ENCODE data around the gene KLF13. TPM values are rescaled to one million over a fixed set of nuclear protein-coding genes. Genes with fewer than 3 reads are reported as not detected.

KLF13 gene
- total and polyA plus RNA-seq, 2 experiments from 2014 or later = 23.5 to 28.6 TPM

DNA sequence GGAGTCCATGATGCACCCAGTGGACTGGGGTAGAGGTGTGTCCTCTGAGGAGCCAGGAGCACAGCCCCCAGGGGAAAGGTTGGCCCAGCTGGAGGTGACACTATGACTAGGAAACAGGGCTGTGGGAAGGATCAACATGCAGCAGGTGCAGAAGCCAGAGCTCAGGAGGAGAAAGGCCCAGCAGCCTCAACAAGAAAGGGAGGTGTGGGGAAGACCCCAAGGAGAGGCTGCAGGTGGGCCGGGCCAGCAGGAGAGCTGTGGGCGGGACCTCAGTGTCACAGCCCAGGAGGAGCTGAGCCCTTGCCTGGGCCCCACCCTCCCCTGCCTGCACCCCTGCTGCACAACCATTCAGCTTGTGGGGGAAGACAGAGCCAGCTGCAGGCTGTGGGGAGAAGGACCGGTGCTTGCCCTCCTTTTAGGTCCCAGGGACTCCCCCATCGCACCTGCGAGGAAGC, 18.4 kb upstream of the KLF13 start:
- H3K79me2 ChIP-seq (replicated peaks; ENCODE audit: insufficient read depth) = no peaks in the 10 kb centered on the region
- peaks cover 61% of the 10 kb centered on the region for H3K4me1 Mint-ChIP-seq
- H3F3A ChIP-seq (replicated peaks; ENCODE audit: low read depth) = peaks cover 15% of the 10 kb centered on the region
- peaks cover 59% of the 10 kb centered on the region for H3K4me1 ChIP-seq (ENCODE audit: insufficient read depth)
- H3K36me3 ChIP-seq (ENCODE audit: insufficient read depth) = no peaks in the 10 kb centered on the region
- H3K27me3 Mint-ChIP-seq (ENCODE audit: insufficient read depth, low read depth, poor library complexity) = peaks cover 20% of the 10 kb centered on the region
- no peaks in the 10 kb centered on the region for H3K9me2 ChIP-seq (ENCODE audit: insufficient read depth)
- H3K4me3 ChIP-seq = no peak overlapping the region
- ATAC-seq (peak; percentile 9), DNase-seq (ENCODE audit: low spot score) (peak; percentile 44)
- no peak overlapping the region; the same call in 2 of the 3 replicates for H3K4me3 Mint-ChIP-seq
- 0 out of 2 replicates have a peak overlapping the region, but pooled peaks have one; percentile 40 for H3K27ac Mint-ChIP-seq
- H4K20me1 ChIP-seq (replicated peaks; ENCODE audit: insufficient read depth) = no peaks in the 10 kb centered on the region
- peak overlapping the region; percentile 74; the same call in 1 of the 2 replicates for H3K4me2 ChIP-seq
- H3K27ac ChIP-seq (ENCODE audit: low read depth) = peak overlapping the region; percentile 65
- peaks cover 3% of the 10 kb centered on the region; the same call in 1 of the 3 replicates for H3K9me3 Mint-ChIP-seq
- H3K27me3 ChIP-seq (ENCODE audit: insufficient read depth) = no peaks in the 10 kb centered on the region
- H2AFZ ChIP-seq = peak overlapping the region; percentile 28; the same call in 1 of the 2 replicates
- H3K36me3 Mint-ChIP-seq (ENCODE audit: low read depth) = no peaks in the 10 kb centered on the region; the same call in 2 of the 3 replicates
- TF ChIP-seq STAT1 (IDR thresholded peaks at IDR 0.05; ENCODE audit: unreplicated experiment) (no peak), CREB1 (CRISPR knock-in tag; IDR thresholded peaks at IDR 0.05; ENCODE audit: low read depth) (no peak), POLR2AphosphoS5 (IDR thresholded peaks at IDR 0.05; ENCODE audit: low read depth) (no peak)
- TF ChIP-seq, protein P1, sequence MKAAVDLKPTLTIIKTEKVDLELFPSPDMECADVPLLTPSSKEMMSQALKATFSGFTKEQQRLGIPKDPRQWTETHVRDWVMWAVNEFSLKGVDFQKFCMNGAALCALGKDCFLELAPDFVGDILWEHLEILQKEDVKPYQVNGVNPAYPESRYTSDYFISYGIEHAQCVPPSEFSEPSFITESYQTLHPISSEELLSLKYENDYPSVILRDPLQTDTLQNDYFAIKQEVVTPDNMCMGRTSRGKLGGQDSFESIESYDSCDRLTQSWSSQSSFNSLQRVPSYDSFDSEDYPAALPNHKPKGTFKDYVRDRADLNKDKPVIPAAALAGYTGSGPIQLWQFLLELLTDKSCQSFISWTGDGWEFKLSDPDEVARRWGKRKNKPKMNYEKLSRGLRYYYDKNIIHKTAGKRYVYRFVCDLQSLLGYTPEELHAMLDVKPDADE (IDR thresholded peaks at IDR 0.05) = no peak
- TF ChIP-seq, protein P2, sequence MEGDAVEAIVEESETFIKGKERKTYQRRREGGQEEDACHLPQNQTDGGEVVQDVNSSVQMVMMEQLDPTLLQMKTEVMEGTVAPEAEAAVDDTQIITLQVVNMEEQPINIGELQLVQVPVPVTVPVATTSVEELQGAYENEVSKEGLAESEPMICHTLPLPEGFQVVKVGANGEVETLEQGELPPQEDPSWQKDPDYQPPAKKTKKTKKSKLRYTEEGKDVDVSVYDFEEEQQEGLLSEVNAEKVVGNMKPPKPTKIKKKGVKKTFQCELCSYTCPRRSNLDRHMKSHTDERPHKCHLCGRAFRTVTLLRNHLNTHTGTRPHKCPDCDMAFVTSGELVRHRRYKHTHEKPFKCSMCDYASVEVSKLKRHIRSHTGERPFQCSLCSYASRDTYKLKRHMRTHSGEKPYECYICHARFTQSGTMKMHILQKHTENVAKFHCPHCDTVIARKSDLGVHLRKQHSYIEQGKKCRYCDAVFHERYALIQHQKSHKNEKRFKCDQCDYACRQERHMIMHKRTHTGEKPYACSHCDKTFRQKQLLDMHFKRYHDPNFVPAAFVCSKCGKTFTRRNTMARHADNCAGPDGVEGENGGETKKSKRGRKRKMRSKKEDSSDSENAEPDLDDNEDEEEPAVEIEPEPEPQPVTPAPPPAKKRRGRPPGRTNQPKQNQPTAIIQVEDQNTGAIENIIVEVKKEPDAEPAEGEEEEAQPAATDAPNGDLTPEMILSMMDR (conservative IDR thresholded peaks at IDR 0.05; ENCODE audit: low read depth in 2 of 2) = no peak

DNA sequence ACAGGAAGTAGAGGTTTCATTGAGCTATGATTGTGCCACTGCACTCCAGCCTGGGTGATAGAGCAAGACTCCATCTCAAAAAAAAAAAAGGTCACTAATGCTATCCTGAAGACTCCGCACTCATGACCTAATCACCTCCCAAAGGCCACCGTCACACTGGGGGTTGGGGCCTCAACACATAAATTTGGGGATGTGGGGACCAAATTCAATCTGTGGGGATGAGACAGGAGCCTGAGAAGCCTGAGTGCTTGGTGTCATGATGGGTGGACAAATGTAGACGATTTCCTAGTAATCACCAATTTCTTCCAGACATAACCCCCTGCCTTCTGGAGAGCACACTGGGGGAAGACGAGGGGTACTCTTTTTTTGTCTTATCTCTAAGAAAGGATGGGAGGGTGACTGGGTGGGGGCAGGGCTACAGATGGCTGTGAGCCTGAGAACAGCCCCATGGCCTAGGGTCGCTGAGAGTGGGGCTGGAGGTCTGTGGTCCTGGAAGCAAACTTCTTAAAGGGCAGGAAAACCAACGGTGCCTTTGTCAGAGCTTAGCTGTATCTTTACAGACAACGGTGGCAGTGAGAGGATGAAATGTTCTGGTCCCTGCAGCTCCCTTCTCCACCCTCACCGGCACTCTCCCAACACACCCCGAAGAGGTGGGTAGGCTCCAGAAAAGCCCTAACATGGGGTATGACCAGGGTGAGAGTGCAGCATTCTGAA, 16.6 kb upstream of the KLF13 start:
- no peak overlapping the region for H3K4me3 ChIP-seq
- H3K9me2 ChIP-seq (ENCODE audit: insufficient read depth) = no peaks in the 10 kb centered on the region
- H3K79me2 ChIP-seq (replicated peaks; ENCODE audit: insufficient read depth) = no peaks in the 10 kb centered on the region
- H3K4me3 Mint-ChIP-seq = no peak overlapping the region; the same call in 2 of the 3 replicates
- no peak overlapping the region for H2AFZ ChIP-seq
- no peaks in the 10 kb centered on the region for H3K27me3 ChIP-seq (ENCODE audit: insufficient read depth)
- peaks cover 41% of the 10 kb centered on the region for H3K4me1 ChIP-seq (ENCODE audit: insufficient read depth)
- H3K9me3 Mint-ChIP-seq = peaks cover 5% of the 10 kb centered on the region; the same call in 1 of the 3 replicates
- no peak overlapping the region for H3K27ac ChIP-seq (ENCODE audit: low read depth)
- ATAC-seq = no peak
- no peak overlapping the region for H3K4me2 ChIP-seq
- H3K36me3 ChIP-seq (ENCODE audit: insufficient read depth) = no peaks in the 10 kb centered on the region
- H3K27ac Mint-ChIP-seq = no peak overlapping the region
- H3K4me1 Mint-ChIP-seq = peaks cover 50% of the 10 kb centered on the region
- no peaks in the 10 kb centered on the region for H4K20me1 ChIP-seq (replicated peaks; ENCODE audit: insufficient read depth)
- peaks cover 18% of the 10 kb centered on the region for H3K27me3 Mint-ChIP-seq (ENCODE audit: insufficient read depth, low read depth, poor library complexity)
- peaks cover 15% of the 10 kb centered on the region for H3F3A ChIP-seq (replicated peaks; ENCODE audit: low read depth)
- DNase-seq (ENCODE audit: low spot score) = no peak
- no peaks in the 10 kb centered on the region; the same call in 2 of the 3 replicates for H3K36me3 Mint-ChIP-seq (ENCODE audit: low read depth)
- no peak for TF ChIP-seq JUNB (IDR thresholded peaks at IDR 0.05; ENCODE audit: unreplicated experiment)
- TF ChIP-seq, protein P3, sequence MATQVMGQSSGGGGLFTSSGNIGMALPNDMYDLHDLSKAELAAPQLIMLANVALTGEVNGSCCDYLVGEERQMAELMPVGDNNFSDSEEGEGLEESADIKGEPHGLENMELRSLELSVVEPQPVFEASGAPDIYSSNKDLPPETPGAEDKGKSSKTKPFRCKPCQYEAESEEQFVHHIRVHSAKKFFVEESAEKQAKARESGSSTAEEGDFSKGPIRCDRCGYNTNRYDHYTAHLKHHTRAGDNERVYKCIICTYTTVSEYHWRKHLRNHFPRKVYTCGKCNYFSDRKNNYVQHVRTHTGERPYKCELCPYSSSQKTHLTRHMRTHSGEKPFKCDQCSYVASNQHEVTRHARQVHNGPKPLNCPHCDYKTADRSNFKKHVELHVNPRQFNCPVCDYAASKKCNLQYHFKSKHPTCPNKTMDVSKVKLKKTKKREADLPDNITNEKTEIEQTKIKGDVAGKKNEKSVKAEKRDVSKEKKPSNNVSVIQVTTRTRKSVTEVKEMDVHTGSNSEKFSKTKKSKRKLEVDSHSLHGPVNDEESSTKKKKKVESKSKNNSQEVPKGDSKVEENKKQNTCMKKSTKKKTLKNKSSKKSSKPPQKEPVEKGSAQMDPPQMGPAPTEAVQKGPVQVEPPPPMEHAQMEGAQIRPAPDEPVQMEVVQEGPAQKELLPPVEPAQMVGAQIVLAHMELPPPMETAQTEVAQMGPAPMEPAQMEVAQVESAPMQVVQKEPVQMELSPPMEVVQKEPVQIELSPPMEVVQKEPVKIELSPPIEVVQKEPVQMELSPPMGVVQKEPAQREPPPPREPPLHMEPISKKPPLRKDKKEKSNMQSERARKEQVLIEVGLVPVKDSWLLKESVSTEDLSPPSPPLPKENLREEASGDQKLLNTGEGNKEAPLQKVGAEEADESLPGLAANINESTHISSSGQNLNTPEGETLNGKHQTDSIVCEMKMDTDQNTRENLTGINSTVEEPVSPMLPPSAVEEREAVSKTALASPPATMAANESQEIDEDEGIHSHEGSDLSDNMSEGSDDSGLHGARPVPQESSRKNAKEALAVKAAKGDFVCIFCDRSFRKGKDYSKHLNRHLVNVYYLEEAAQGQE (IDR thresholded peaks at IDR 0.05; ENCODE audit: unreplicated experiment) = no peak
- TF ChIP-seq, protein P1 (IDR thresholded peaks at IDR 0.05) = no peak
- TF ChIP-seq STAT1 (IDR thresholded peaks at IDR 0.05; ENCODE audit: unreplicated experiment) = no peak
